GM12878 (cell line): Measurements from ENCODE around the gene ABCA7.

Experiments used
- BRCA1 ChIP-seq: IDR thresholded peaks from 2 replicates; pipeline ENCODE4 v1.6.1; 2011; ENCODE audit warnings: low read depth, low read length, improper control_type of control experiment
- CBX5 ChIP-seq: sonication (generic); IDR thresholded peaks from 2 replicates; pipeline ENCODE4 v1.6.1; 2016; ENCODE audit warnings: low read depth, moderate library complexity, mild to moderate bottlenecking, inconsistent platforms
- CEBPB ChIP-seq, 2 experiments: fragments of 150-350 bp in 1 of 2; IDR thresholded peaks; 2 replicates each; pipeline ENCODE4 v1.6.1; 2012 to 2014; ENCODE audit warnings: low read depth in 2 of 2, low read length in 2 of 2, borderline replicate concordance in 1 of 2, inconsistent platforms in 1 of 2
- DPF2 ChIP-seq: fragments of 450-650 bp; IDR thresholded peaks from 2 replicates; pipeline ENCODE4 v1.6.1; 2017; ENCODE audit warnings: mild to moderate bottlenecking
- GABPA ChIP-seq: IDR thresholded peaks from 2 replicates; pipeline ENCODE4 v1.6.1; 2014; ENCODE audit warnings: antibody characterized with exemption, low read depth, mild to moderate bottlenecking, inconsistent platforms
- IKZF1 ChIP-seq: fragments of 450-650 bp; conservative IDR thresholded peaks from 2 replicates; pipeline ENCODE4 v1.6.1; 2017; ENCODE audit warnings: antibody characterized with exemption, mild to moderate bottlenecking
- MYC ChIP-seq: IDR thresholded peaks from 2 replicates; pipeline ENCODE4 v1.6.1; 2011; ENCODE audit warnings: mild to moderate bottlenecking, low read length, moderate library complexity, inconsistent platforms; ENCODE audit not compliant: insufficient read depth, insufficient replicate concordance, insufficient read length, severe bottlenecking
- POLR2A ChIP-seq: IDR thresholded peaks from 2 replicates; pipeline ENCODE4 v1.6.1; 2011; ENCODE audit warnings: low read depth, mild to moderate bottlenecking, low read length
- YY1 ChIP-seq: IDR thresholded peaks from 2 replicates; pipeline ENCODE4 v1.6.1; 2011; ENCODE audit warnings: low read depth, mild to moderate bottlenecking, low read length
- TF ChIP-seq, protein P1 (sequence below), 3 experiments: IDR thresholded peaks in 2 of 3; conservative IDR thresholded peaks in 1 of 3; 2 replicates each; pipeline ENCODE4 v1.5.1; 2011; ENCODE audit warnings: low read depth in 3 of 3, low read length in 3 of 3, mild to moderate bottlenecking in 3 of 3, control low read depth in 2 of 3, moderate library complexity in 2 of 3, inconsistent platforms in 1 of 3, mixed read lengths in 1 of 3; ENCODE audit not compliant: control insufficient read depth in 2 of 3, insufficient read depth in 1 of 3; ENCODE audit errors: extremely low read depth in 1 of 3
- TF ChIP-seq, protein P2 (sequence below): IDR thresholded peaks from 2 replicates; pipeline ENCODE4 v1.6.1; 2011; ENCODE audit warnings: borderline replicate concordance, low read depth, mild to moderate bottlenecking, moderate library complexity, mixed read lengths, low read length; ENCODE audit not compliant: insufficient read depth; ENCODE audit errors: extremely low read length

DNA sequence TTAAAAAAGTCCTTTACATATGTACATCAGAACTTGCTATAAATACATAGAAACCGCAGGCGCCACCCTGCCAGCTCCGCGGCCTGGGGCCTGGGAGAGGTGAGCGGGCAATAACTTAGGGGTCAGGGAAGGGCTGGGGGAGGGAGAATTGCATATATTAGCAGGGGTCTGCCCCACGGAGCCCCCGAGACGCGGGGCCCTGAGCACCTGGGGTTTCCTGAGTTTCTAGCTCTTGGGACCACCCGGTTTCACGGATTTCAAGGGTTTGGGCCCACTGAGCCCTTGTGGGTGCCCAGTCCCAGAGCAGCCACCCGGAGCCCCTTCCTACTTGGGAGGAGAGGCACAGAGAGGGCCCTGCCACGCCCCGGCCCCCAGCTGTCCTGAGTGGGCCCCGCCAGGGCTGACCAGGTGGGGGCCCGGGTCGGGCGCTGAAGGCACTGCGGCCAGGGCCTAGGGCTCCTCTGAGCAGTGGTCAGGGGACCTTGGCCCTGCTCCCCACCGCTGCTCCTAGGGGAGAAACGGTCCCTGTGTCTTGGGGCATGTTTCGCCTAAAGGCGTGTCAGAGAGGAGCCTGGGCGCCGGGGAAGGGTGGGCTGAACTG is 67.9 kb downstream of the ABCA7 start:
- peak; percentile 52 for TF ChIP-seq POLR2A
- TF ChIP-seq, protein P1, sequence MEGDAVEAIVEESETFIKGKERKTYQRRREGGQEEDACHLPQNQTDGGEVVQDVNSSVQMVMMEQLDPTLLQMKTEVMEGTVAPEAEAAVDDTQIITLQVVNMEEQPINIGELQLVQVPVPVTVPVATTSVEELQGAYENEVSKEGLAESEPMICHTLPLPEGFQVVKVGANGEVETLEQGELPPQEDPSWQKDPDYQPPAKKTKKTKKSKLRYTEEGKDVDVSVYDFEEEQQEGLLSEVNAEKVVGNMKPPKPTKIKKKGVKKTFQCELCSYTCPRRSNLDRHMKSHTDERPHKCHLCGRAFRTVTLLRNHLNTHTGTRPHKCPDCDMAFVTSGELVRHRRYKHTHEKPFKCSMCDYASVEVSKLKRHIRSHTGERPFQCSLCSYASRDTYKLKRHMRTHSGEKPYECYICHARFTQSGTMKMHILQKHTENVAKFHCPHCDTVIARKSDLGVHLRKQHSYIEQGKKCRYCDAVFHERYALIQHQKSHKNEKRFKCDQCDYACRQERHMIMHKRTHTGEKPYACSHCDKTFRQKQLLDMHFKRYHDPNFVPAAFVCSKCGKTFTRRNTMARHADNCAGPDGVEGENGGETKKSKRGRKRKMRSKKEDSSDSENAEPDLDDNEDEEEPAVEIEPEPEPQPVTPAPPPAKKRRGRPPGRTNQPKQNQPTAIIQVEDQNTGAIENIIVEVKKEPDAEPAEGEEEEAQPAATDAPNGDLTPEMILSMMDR (IDR thresholded peaks at IDR 0.05 in 2 of 3, conservative IDR thresholded peaks at IDR 0.05 in 1 of 3; ENCODE audit: control insufficient read depth in 2 of 3, extremely low read depth in 1 of 3, insufficient read depth in 1 of 3, low read depth in 3 of 3, low read length in 3 of 3) = no peak
- TF ChIP-seq YY1 = no peak
- no peak for TF ChIP-seq CEBPB (IDR thresholded peaks at IDR 0.05; ENCODE audit: borderline replicate concordance in 1 of 2, low read depth in 2 of 2, low read length in 2 of 2)
- TF ChIP-seq DPF2 = no peak
- TF ChIP-seq CBX5 = no peak
- TF ChIP-seq GABPA = no peak
- no peak for TF ChIP-seq BRCA1
- no peak for TF ChIP-seq MYC
- TF ChIP-seq, protein P2, sequence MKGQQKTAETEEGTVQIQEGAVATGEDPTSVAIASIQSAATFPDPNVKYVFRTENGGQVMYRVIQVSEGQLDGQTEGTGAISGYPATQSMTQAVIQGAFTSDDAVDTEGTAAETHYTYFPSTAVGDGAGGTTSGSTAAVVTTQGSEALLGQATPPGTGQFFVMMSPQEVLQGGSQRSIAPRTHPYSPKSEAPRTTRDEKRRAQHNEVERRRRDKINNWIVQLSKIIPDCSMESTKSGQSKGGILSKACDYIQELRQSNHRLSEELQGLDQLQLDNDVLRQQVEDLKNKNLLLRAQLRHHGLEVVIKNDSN = no peak
- TF ChIP-seq IKZF1 = no peak
